PFSK-1 (cell line): Measurements from ENCODE around the gene ADAMTS20.

Experiments used
- FOXP2 ChIP-seq: optimal IDR thresholded peaks from 2 replicates; pipeline ENCODE3; 2011; ENCODE audit warnings: borderline replicate concordance, control low read depth, inconsistent platforms; ENCODE audit not compliant: insufficient read depth; ENCODE audit errors: extremely low read length, extremely low read depth
- POLR2AphosphoS5 ChIP-seq: IDR thresholded peaks from 2 replicates; pipeline ENCODE4 v1.6.1; 2012; ENCODE audit warnings: low read depth, mild to moderate bottlenecking, control low read depth, low read length, moderate library complexity
- REST ChIP-seq, 2 experiments: IDR thresholded peaks; 2 replicates each; pipeline versions ENCODE4 v1.6.1 to v1.8.0; 2011 to 2012; ENCODE audit warnings: low read depth in 2 of 2, low read length in 2 of 2, control low read depth in 1 of 2, inconsistent platforms in 1 of 2, mild to moderate bottlenecking in 1 of 2, moderate library complexity in 1 of 2; ENCODE audit not compliant: insufficient read depth in 1 of 2
- SIN3A ChIP-seq: IDR thresholded peaks from 2 replicates; pipeline ENCODE4 v1.6.1; 2012; ENCODE audit warnings: mild to moderate bottlenecking, low read length, moderate library complexity, borderline replicate concordance; ENCODE audit not compliant: insufficient read depth
- TAF1 ChIP-seq: IDR thresholded peaks from 2 replicates; pipeline ENCODE4 v1.6.1; 2012; ENCODE audit warnings: low read length, control low read depth, borderline replicate concordance; ENCODE audit not compliant: insufficient read depth

The ADAMTS20 gene

GRCh38 chr12:43459285-43459684, 92.7 kb downstream of the ADAMTS20 start:
- TF ChIP-seq FOXP2 (no peak), REST (IDR thresholded peaks at IDR 0.05; ENCODE audit: insufficient read depth in 1 of 2, low read depth in 2 of 2, low read length in 2 of 2) (no peak), TAF1 (no peak), POLR2AphosphoS5 (no peak), SIN3A (no peak)

DNA sequence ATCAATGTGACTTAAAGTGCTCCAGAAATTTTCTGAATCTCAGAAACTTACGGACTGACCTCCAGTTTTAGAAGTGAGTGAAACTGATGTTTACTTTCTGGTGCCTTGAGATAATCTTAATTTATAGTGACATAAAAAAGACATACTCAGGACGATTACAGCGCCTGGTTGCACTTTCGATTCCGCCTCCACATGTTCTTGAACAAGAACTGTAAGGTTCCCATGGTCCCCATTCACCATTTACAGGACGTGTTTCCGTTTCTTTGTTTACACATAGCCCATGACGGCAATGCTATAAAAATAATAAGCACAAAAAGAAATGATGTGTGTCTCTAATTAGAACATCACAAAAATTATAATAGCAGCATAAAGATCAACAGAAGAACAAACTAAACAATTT, 98.2 kb downstream of the ADAMTS20 start:
- TF ChIP-seq POLR2AphosphoS5 (no peak), FOXP2 (no peak), SIN3A (no peak), REST (IDR thresholded peaks at IDR 0.05; ENCODE audit: insufficient read depth in 1 of 2, low read depth in 2 of 2, low read length in 2 of 2) (no peak), TAF1 (no peak)

GRCh38 chr12:43444940-43445564, 107.0 kb downstream of the ADAMTS20 start:
- TF ChIP-seq SIN3A = no peak
- no peak for TF ChIP-seq TAF1
- no peak for TF ChIP-seq POLR2AphosphoS5
- no peak for TF ChIP-seq REST (IDR thresholded peaks at IDR 0.05; ENCODE audit: insufficient read depth in 1 of 2, low read depth in 2 of 2, low read length in 2 of 2)
- no peak for TF ChIP-seq FOXP2

GRCh38 chr12:43436597-43436996, 115.4 kb downstream of the ADAMTS20 start:
- TF ChIP-seq FOXP2 (no peak), POLR2AphosphoS5 (no peak), SIN3A (no peak), TAF1 (no peak), REST (IDR thresholded peaks at IDR 0.05; ENCODE audit: insufficient read depth in 1 of 2, low read depth in 2 of 2, low read length in 2 of 2) (no peak)

DNA sequence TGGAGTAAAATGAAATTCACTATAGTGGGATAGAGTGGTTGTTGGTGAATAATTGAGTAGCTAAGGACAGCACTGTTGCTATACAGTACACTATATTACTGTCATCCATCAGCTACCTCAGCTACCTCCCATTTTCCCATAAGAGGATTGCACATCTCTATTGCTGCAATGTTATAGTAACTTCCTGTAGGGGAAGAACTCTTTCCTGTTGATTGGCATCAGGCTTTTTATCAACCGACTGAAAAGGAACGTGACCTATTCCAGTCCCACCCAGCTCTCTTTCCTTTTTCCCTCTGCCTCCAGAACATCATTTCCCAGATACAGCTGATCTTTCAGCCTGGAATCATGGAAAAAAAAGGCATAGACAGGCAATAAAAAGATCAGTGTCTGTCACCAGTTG, 117.4 kb downstream of the ADAMTS20 start:
- TF ChIP-seq SIN3A (no peak), REST (IDR thresholded peaks at IDR 0.05; ENCODE audit: insufficient read depth in 1 of 2, low read depth in 2 of 2, low read length in 2 of 2) (no peak), TAF1 (no peak)
